Suprapubic skin (tissue), 4 donors: ENCODE measurements around the gene SMTNL1. TPM values are rescaled to one million over a fixed set of nuclear protein-coding genes. Genes with fewer than 3 reads are reported as not detected.

Experiments
- DNase-seq, 2 donors: peaks; one replicate each; pipeline ENCODE4 v3.0.0-alpha.2; 2019; ENCODE audit warnings: low spot score in 2 of 2
- H3K27ac ChIP-seq: fragments of 200-600 bp; sonication (generic); one replicate; pipeline ENCODE4 v1.5.1; 2019
- H3K27me3 ChIP-seq: fragments of 200-600 bp; sonication (generic); one replicate; pipeline ENCODE4 v1.5.1; 2019
- H3K36me3 ChIP-seq: fragments of 200-600 bp; sonication (generic); one replicate; pipeline ENCODE4 v1.5.1; 2019
- H3K4me1 ChIP-seq: fragments of 200-600 bp; sonication (generic); one replicate; pipeline ENCODE4 v1.5.1; 2019
- H3K4me3 ChIP-seq: fragments of 200-600 bp; sonication (generic); one replicate; pipeline ENCODE4 v1.5.1; 2019; ENCODE audit warnings: mild to moderate bottlenecking
- H3K9me3 ChIP-seq: fragments of 200-600 bp; sonication (generic); one replicate; pipeline ENCODE4 v1.5.1; 2019
- CTCF ChIP-seq, 2 donors: fragments of 200-600 bp in 1 of 2; fragments of 450-650 bp in 1 of 2; sonication (generic) in 1 of 2; IDR thresholded peaks; one replicate each; pipeline ENCODE4 v1.5.1; 2016 to 2019; ENCODE audit warnings: antibody characterized with exemption in 2 of 2, mild to moderate bottlenecking in 1 of 2, moderate library complexity in 1 of 2
- EP300 ChIP-seq: sonication (generic); formaldehyde crosslinking; IDR thresholded peaks from one replicate; pipeline ENCODE4 v1.6.1; 2017; ENCODE audit warnings: antibody characterized with exemption
- POLR2A ChIP-seq, 2 donors: fragments of 450-650 bp; IDR thresholded peaks; one replicate each; pipeline ENCODE4 v1.6.1; 2017; ENCODE audit warnings: antibody characterized with exemption in 2 of 2, mild to moderate bottlenecking in 2 of 2, moderate library complexity in 2 of 2
- POLR2AphosphoS5 ChIP-seq, 3 donors: sonication (generic); formaldehyde crosslinking; IDR thresholded peaks; one replicate each; pipeline ENCODE4 v1.6.1; 2017; ENCODE audit warnings: antibody characterized with exemption in 3 of 3
- WGBS: methylation state at CpG from one replicate; pipeline ENCODE4 v1.1.5; 2018; 5-methylcytosine and 5-hydroxymethylcytosine counted together
- total RNA-seq, 4 donors: library from RNA; depleted of rRNA; stranded (reverse); fragments of >200 nt; gene quantifications; one replicate each; pipeline ENCODE4 v1.1.0, GENCODE V29; 2016

The SMTNL1 gene
- total RNA-seq, 4 donors from 2014 or later: not detected

GRCh38 chr11:57571606-57572005, 34.2 kb downstream of the SMTNL1 start:
- Histone ChIP-seq H3K4me1 (peaks cover 25% of the 10 kb centered on the region), H3K27ac (no peak overlapping the region), H3K27me3 (no peaks in the 10 kb centered on the region), H3K36me3 (no peaks in the 10 kb centered on the region), H3K9me3 (no peaks in the 10 kb centered on the region), H3K4me3 (no peak overlapping the region)
- WGBS: 49% methylated on average over 2 of the region's 2 CpGs
- TF ChIP-seq EP300 (no peak), CTCF (IDR thresholded peaks at IDR 0.05) (no peak), POLR2A (IDR thresholded peaks at IDR 0.05) (no peak), POLR2AphosphoS5 (IDR thresholded peaks at IDR 0.05) (no peak)
- DNase-seq: no peak

GRCh38 chr11:57574061-57574460, 36.7 kb downstream of the SMTNL1 start:
- Histone ChIP-seq H3K36me3 (no peaks in the 10 kb centered on the region), H3K27me3 (no peaks in the 10 kb centered on the region), H3K4me3 (no peak overlapping the region), H3K4me1 (peaks cover 9% of the 10 kb centered on the region), H3K27ac (no peak overlapping the region), H3K9me3 (no peaks in the 10 kb centered on the region)
- DNase-seq: no peak
- 71% methylated on average over 4 of the region's 4 CpGs for WGBS
- TF ChIP-seq POLR2AphosphoS5 (IDR thresholded peaks at IDR 0.05) (no peak), EP300 (no peak), POLR2A (IDR thresholded peaks at IDR 0.05) (no peak), CTCF (IDR thresholded peaks at IDR 0.05) (no peak)

- no peaks in the 10 kb centered on the region for H3K27me3 ChIP-seq
- H3K36me3 ChIP-seq: no peaks in the 10 kb centered on the region
- no peak overlapping the region for H3K27ac ChIP-seq
- DNase-seq: no peak
- WGBS: 85% methylated on average over 9 of the region's 9 CpGs
- no peaks in the 10 kb centered on the region for H3K9me3 ChIP-seq
- no peak for TF ChIP-seq POLR2AphosphoS5 (IDR thresholded peaks at IDR 0.05)
- TF ChIP-seq EP300: no peak
- no peak for TF ChIP-seq POLR2A (IDR thresholded peaks at IDR 0.05)
- TF ChIP-seq CTCF (IDR thresholded peaks at IDR 0.05): no peak
- H3K4me1 ChIP-seq: no peaks in the 10 kb centered on the region
- H3K4me3 ChIP-seq: no peak overlapping the region
These were observed 46.9 kb downstream of the SMTNL1 start for GRCh38 chr11:57584341-57584740.

- TF ChIP-seq CTCF (IDR thresholded peaks at IDR 0.05) (no peak), EP300 (no peak), POLR2A (IDR thresholded peaks at IDR 0.05) (no peak), POLR2AphosphoS5 (IDR thresholded peaks at IDR 0.05) (no peak)
These were observed 47.9 kb downstream of the SMTNL1 start for GRCh38 chr11:57585301-57585700.

GRCh38 chr11:57586711-57587245, 49.4 kb downstream of the SMTNL1 start:
- DNase-seq: no peak

More at GRCh38 chr11:57585301-57585700, 47.9 kb downstream of the SMTNL1 start:
- no peaks in the 10 kb centered on the region for H3K4me1 ChIP-seq
- no peaks in the 10 kb centered on the region for H3K27me3 ChIP-seq
- H3K4me3 ChIP-seq: no peak overlapping the region
- H3K36me3 ChIP-seq: no peaks in the 10 kb centered on the region
- no peaks in the 10 kb centered on the region for H3K9me3 ChIP-seq
- no peak overlapping the region for H3K27ac ChIP-seq
- no peak for DNase-seq

More at GRCh38 chr11:57586711-57587245, 49.4 kb downstream of the SMTNL1 start:
- no peak overlapping the region for H3K27ac ChIP-seq
- no peak overlapping the region for H3K4me3 ChIP-seq
- 50% methylated on average over 2 of the region's 2 CpGs for WGBS
- no peaks in the 10 kb centered on the region for H3K9me3 ChIP-seq
- H3K27me3 ChIP-seq: no peaks in the 10 kb centered on the region
- H3K4me1 ChIP-seq: no peaks in the 10 kb centered on the region
- H3K36me3 ChIP-seq: no peaks in the 10 kb centered on the region
- TF ChIP-seq EP300 (no peak), POLR2AphosphoS5 (IDR thresholded peaks at IDR 0.05) (no peak), CTCF (IDR thresholded peaks at IDR 0.05) (no peak), POLR2A (IDR thresholded peaks at IDR 0.05) (no peak)
